ENCODE results near the gene CYP1B1. TPM values are rescaled to one million over a fixed set of nuclear protein-coding genes. Genes with fewer than 3 reads are reported as not detected.

The CYP1B1 gene
- total RNA-seq (10 to 100 TPM in 2 of 5 experiments, 1 to 10 TPM in 3; 1.6 to 24.9 (median 6.7) TPM), polyA plus RNA-seq (under 1 TPM in 1 of 2 donors, not detected in 1; 0.05 TPM), total RNA-seq (not detected)

- H3K36me3 ChIP-seq (ENCODE audit: control insufficient read depth in 2 of 3, insufficient read depth in 3 of 3, low read length in 3 of 3) = no peaks in the 10 kb centered on the region
- peak within 1 kb of the TSS; percentile 18 to 84 (median 63) for H3K4me3 Mint-ChIP-seq
- no peak within 1 kb of the TSS for H3K27ac ChIP-seq (ENCODE audit: low read depth, low read length)
- H3K4me1 Mint-ChIP-seq = peaks cover 7 to 43% (median 19%) of the 10 kb centered on the region in 7 donors
- H3K27me3 ChIP-seq (ENCODE audit: control insufficient read depth in 2 of 2, insufficient read depth in 2 of 2, low read length in 2 of 2) = peaks cover 4 to 5% of the 10 kb centered on the region in 2 donors
- no peak within 1 kb of the TSS for H3K4me3 ChIP-seq (ENCODE audit: low read length)
- peaks cover 0 to 2% (median 0%) of the 10 kb centered on the region in 11 donors for H3K9me3 Mint-ChIP-seq
- DNase-seq (peak in 1 of 9 donors; percentile 31), ATAC-seq (no peak)
- H3K27ac Mint-ChIP-seq = peak within 1 kb of the TSS in 1 of 9 donors; percentile 83
- POLR2A ChIA-PET = no interaction called here
- peaks cover 0 to 5% (median 0%) of the 10 kb centered on the region in 5 donors for H3K36me3 Mint-ChIP-seq
- intact Hi-C loops (cut with micrococcal nuclease) = loop anchor here in 1 of 2 donors (1.0 to 5.0 kb wide), 3 partner anchors 40 to 302 kb away; partner anchors contain the start of gene ATL2
- H3K27me3 Mint-ChIP-seq = peaks cover 47 to 69% (median 55%) of the 10 kb centered on the region in 5 donors
- CTCF ChIA-PET = no interaction called here
- H3K9me3 ChIP-seq (ENCODE audit: control insufficient read depth in 2 of 3, low read length in 3 of 3) = no peaks in the 10 kb centered on the region
- H3K4me1 ChIP-seq (ENCODE audit: control insufficient read depth in 2 of 2, insufficient read depth in 2 of 2, low read length in 2 of 2) = no peaks in the 10 kb centered on the region
Observed at GRCh38 chr2:38075507-38076151, at the start of gene CYP1B1. TSS of gene CYP1B1 (minus strand) at chr2:38076151. CDS start at chr2:38075388, 763 bp downstream.

DNA sequence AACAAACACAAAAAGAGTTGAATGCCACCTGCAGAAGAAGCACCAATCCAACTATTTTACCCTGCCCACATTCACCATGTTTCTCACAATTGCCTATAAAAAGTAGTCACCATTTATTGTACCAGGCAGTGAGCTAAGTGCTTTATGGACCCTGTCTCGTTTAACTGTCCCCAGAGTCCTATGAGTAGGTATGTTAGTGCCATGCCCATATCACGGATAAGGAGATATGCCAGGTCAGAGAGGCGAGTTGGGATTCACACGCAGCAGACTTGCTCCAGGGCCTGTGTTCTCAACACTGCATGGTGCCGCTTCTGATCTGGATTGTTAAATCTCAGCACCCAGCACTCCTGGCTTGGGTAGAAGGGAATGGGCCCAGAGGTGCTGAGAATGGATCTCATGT lies 49.1 kb upstream of the CYP1B1 start:
- H3K4me1 Mint-ChIP-seq = peaks cover 0 to 3% (median 0%) of the 10 kb centered on the region in 7 donors
- no peaks in the 10 kb centered on the region for H3K4me1 ChIP-seq (ENCODE audit: control insufficient read depth in 2 of 2, insufficient read depth in 2 of 2, low read length in 2 of 2)
- no peak for ATAC-seq
- H3K27ac Mint-ChIP-seq = no peak overlapping the region
- H3K36me3 Mint-ChIP-seq = peaks cover 3 to 13% (median 8%) of the 10 kb centered on the region in 5 donors
- H3K9me3 Mint-ChIP-seq = peaks cover 3 to 46% (median 14%) of the 10 kb centered on the region in 11 donors
- ChIA-PET CTCF (no interaction called here), POLR2A (no interaction called here)
- H3K4me3 Mint-ChIP-seq = no peak overlapping the region
- H3K4me3 ChIP-seq (ENCODE audit: low read length) = no peak overlapping the region
- no peak overlapping the region for H3K27ac ChIP-seq (ENCODE audit: low read depth, low read length)
- H3K9me3 ChIP-seq (ENCODE audit: control insufficient read depth in 2 of 3, low read length in 3 of 3) = peaks cover 0 to 10% (median 0%) of the 10 kb centered on the region in 3 experiments
- H3K27me3 ChIP-seq (ENCODE audit: control insufficient read depth in 2 of 2, insufficient read depth in 2 of 2, low read length in 2 of 2) = no peaks in the 10 kb centered on the region
- intact Hi-C loops (cut with micrococcal nuclease) = no loop called here
- DNase-seq = no peak
- H3K27me3 Mint-ChIP-seq = peaks cover 0 to 9% (median 3%) of the 10 kb centered on the region in 5 donors
- no peaks in the 10 kb centered on the region for H3K36me3 ChIP-seq (ENCODE audit: control insufficient read depth in 2 of 3, insufficient read depth in 3 of 3, low read length in 3 of 3)

GRCh38 chr2:38123911-38124310 lies 48.0 kb upstream of the CYP1B1 start:
- POLR2A ChIA-PET = no interaction called here

GRCh38 chr2:38122344-38122743 lies 46.4 kb upstream of the CYP1B1 start:
- no peaks in the 10 kb centered on the region for H3K27me3 ChIP-seq (ENCODE audit: control insufficient read depth in 2 of 2, insufficient read depth in 2 of 2, low read length in 2 of 2)
- H3K9me3 Mint-ChIP-seq = peaks cover 0 to 24% (median 8%) of the 10 kb centered on the region in 11 donors
- intact Hi-C loops (cut with micrococcal nuclease) = no loop called here
- H3K36me3 Mint-ChIP-seq = peaks cover 0 to 8% (median 5%) of the 10 kb centered on the region in 5 donors
- ATAC-seq = no peak
- ChIA-PET CTCF (no interaction called here), POLR2A (no interaction called here)
- H3K27ac ChIP-seq (ENCODE audit: low read depth, low read length) = no peak overlapping the region
- peaks cover 0 to 4% (median 0%) of the 10 kb centered on the region in 3 experiments for H3K9me3 ChIP-seq (ENCODE audit: control insufficient read depth in 2 of 3, low read length in 3 of 3)
- H3K4me3 ChIP-seq (ENCODE audit: low read length) = no peak overlapping the region
- H3K4me3 Mint-ChIP-seq = no peak overlapping the region
- no peaks in the 10 kb centered on the region for H3K4me1 ChIP-seq (ENCODE audit: control insufficient read depth in 2 of 2, insufficient read depth in 2 of 2, low read length in 2 of 2)
- DNase-seq = no peak
- H3K27me3 Mint-ChIP-seq = peaks cover 0 to 12% (median 5%) of the 10 kb centered on the region in 5 donors
- H3K27ac Mint-ChIP-seq = no peak overlapping the region
- H3K36me3 ChIP-seq (ENCODE audit: control insufficient read depth in 2 of 3, insufficient read depth in 3 of 3, low read length in 3 of 3) = peaks cover 0 to under 1% (median 0%) of the 10 kb centered on the region in 3 experiments
- peaks cover 0 to 2% (median 0%) of the 10 kb centered on the region in 7 donors for H3K4me1 Mint-ChIP-seq

More at GRCh38 chr2:38123911-38124310, 48.0 kb upstream of the CYP1B1 start:
- H3K4me3 ChIP-seq (ENCODE audit: low read length) = no peak overlapping the region
- H3K9me3 ChIP-seq (ENCODE audit: control insufficient read depth in 2 of 3, low read length in 3 of 3) = peaks cover 0 to 10% (median 0%) of the 10 kb centered on the region in 3 experiments
- peaks cover 3 to 37% (median 14%) of the 10 kb centered on the region in 11 donors for H3K9me3 Mint-ChIP-seq
- H3K4me1 ChIP-seq (ENCODE audit: control insufficient read depth in 2 of 2, insufficient read depth in 2 of 2, low read length in 2 of 2) = no peaks in the 10 kb centered on the region
- peaks cover 0 to 2% (median 0%) of the 10 kb centered on the region in 7 donors for H3K4me1 Mint-ChIP-seq
- no peaks in the 10 kb centered on the region for H3K27me3 ChIP-seq (ENCODE audit: control insufficient read depth in 2 of 2, insufficient read depth in 2 of 2, low read length in 2 of 2)
- no peak overlapping the region for H3K27ac ChIP-seq (ENCODE audit: low read depth, low read length)
- H3K36me3 Mint-ChIP-seq = peaks cover 3 to 9% (median 8%) of the 10 kb centered on the region in 5 donors
- DNase-seq (no peak), ATAC-seq (no peak)
- H3K36me3 ChIP-seq (ENCODE audit: control insufficient read depth in 2 of 3, insufficient read depth in 3 of 3, low read length in 3 of 3) = no peaks in the 10 kb centered on the region
- H3K27me3 Mint-ChIP-seq = peaks cover 0 to 12% (median 3%) of the 10 kb centered on the region in 5 donors
- no peak overlapping the region for H3K4me3 Mint-ChIP-seq
- intact Hi-C loops (cut with micrococcal nuclease) = no loop called here
- H3K27ac Mint-ChIP-seq = no peak overlapping the region
- CTCF ChIA-PET = no interaction called here

DNA sequence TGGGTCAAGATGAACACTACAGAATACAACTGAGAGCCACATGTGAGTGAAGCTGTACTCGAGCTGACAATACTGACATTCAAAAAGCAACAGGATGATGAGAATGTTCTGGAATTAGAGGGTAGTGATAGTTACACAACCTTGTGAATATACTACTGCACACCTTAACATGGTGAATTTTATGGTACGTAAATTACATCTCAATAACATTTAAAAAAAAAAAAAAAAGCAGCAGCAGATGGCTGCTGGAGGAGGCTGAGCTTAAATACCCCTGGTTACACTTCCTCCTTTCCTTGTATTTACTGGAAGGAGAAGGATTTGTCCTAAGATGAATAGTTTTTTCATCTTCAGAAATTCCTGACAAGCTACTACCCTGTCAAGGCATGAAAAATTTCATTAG lies 45.5 kb upstream of the CYP1B1 start:
- Mint-ChIP-seq H3K36me3 (peaks cover 0 to 1% (median under 1%) of the 10 kb centered on the region in 5 donors), H3K4me1 (peaks cover 0 to 2% (median 0%) of the 10 kb centered on the region in 7 donors), H3K27ac (no peak overlapping the region), H3K4me3 (no peak overlapping the region), H3K27me3 (peaks cover 0 to 12% (median 8%) of the 10 kb centered on the region in 5 donors), H3K9me3 (peaks cover 0 to 15% (median 1%) of the 10 kb centered on the region in 11 donors)
- H3K36me3 ChIP-seq (ENCODE audit: control insufficient read depth in 2 of 3, insufficient read depth in 3 of 3, low read length in 3 of 3) = peaks cover 0 to 3% (median 0%) of the 10 kb centered on the region in 3 experiments
- no peaks in the 10 kb centered on the region for H3K27me3 ChIP-seq (ENCODE audit: control insufficient read depth in 2 of 2, insufficient read depth in 2 of 2, low read length in 2 of 2)
- intact Hi-C loops (cut with micrococcal nuclease) = no loop called here
- no peak for ATAC-seq
- no peak overlapping the region for H3K27ac ChIP-seq (ENCODE audit: low read depth, low read length)
- no peaks in the 10 kb centered on the region for H3K9me3 ChIP-seq (ENCODE audit: control insufficient read depth in 2 of 3, low read length in 3 of 3)
- no peak for DNase-seq
- H3K4me3 ChIP-seq (ENCODE audit: low read length) = no peak overlapping the region
- no peaks in the 10 kb centered on the region for H3K4me1 ChIP-seq (ENCODE audit: control insufficient read depth in 2 of 2, insufficient read depth in 2 of 2, low read length in 2 of 2)
- CTCF ChIA-PET = no interaction called here
- POLR2A ChIA-PET = no interaction called here

- Mint-ChIP-seq H3K9me3 (peaks cover 0 to 9% (median 0%) of the 10 kb centered on the region in 11 donors), H3K4me1 (peaks cover 0 to 2% (median 0%) of the 10 kb centered on the region in 7 donors), H3K4me3 (no peak overlapping the region), H3K36me3 (no peaks in the 10 kb centered on the region), H3K27me3 (peaks cover 0 to 12% (median 8%) of the 10 kb centered on the region in 5 donors), H3K27ac (no peak overlapping the region)
- H3K36me3 ChIP-seq (ENCODE audit: control insufficient read depth in 2 of 3, insufficient read depth in 3 of 3, low read length in 3 of 3) = peaks cover 0 to 3% (median 0%) of the 10 kb centered on the region in 3 experiments
- CTCF ChIA-PET = no interaction called here
- H3K27me3 ChIP-seq (ENCODE audit: control insufficient read depth in 2 of 2, insufficient read depth in 2 of 2, low read length in 2 of 2) = no peaks in the 10 kb centered on the region
- H3K4me1 ChIP-seq (ENCODE audit: control insufficient read depth in 2 of 2, insufficient read depth in 2 of 2, low read length in 2 of 2) = no peaks in the 10 kb centered on the region
- no peak for DNase-seq
- H3K27ac ChIP-seq (ENCODE audit: low read depth, low read length) = no peak overlapping the region
- intact Hi-C loops (cut with micrococcal nuclease) = no loop called here
- H3K4me3 ChIP-seq (ENCODE audit: low read length) = no peak overlapping the region
- POLR2A ChIA-PET = no interaction called here
- H3K9me3 ChIP-seq (ENCODE audit: control insufficient read depth in 2 of 3, low read length in 3 of 3) = no peaks in the 10 kb centered on the region
- ATAC-seq = no peak
Observed at GRCh38 chr2:38120829-38121228, 44.9 kb upstream of the CYP1B1 start.
